Pulmonary artery endothelial cell (primary cell): Measurements from ENCODE around the gene TEKT3. TPM values are rescaled to one million over a fixed set of nuclear protein-coding genes. Genes with fewer than 3 reads are reported as not detected.

Experiments used
- DNase-seq: peaks from one replicate; pipeline ENCODE4 v3.0.0-alpha.2; 2011; ENCODE audit warnings: low read depth, low spot score
- total RNA-seq: library from RNA; depleted of rRNA; stranded (reverse); fragments of >200 nt; gene quantifications from 2 replicates; pipeline ENCODE4 v1.2.3, GENCODE V29; 2014

Gene TEKT3
- total RNA-seq, 1 donor from 2014 or later = not detected

- DNase-seq = no peak
Measured at GRCh38 chr17:15350777-15351477, 9.5 kb upstream of the TEKT3 start.

- DNase-seq = no peak
Measured at GRCh38 chr17:15349119-15349518, 7.7 kb upstream of the TEKT3 start.

- no peak for DNase-seq
Measured at GRCh38 chr17:15348021-15348420, 6.6 kb upstream of the TEKT3 start.

GRCh38 chr17:15346066-15346595 is 4.7 kb upstream of the TEKT3 start:
- no peak for DNase-seq

GRCh38 chr17:15343749-15344148 is 2.4 kb upstream of the TEKT3 start:
- DNase-seq = no peak

- DNase-seq = no peak
Measured at GRCh38 chr17:15342460-15342859, 1.1 kb upstream of the TEKT3 start.

- DNase-seq = no peak
Measured at GRCh38 chr17:15341966-15342365, 569 bp upstream of the TEKT3 start.

- no peak for DNase-seq
Measured at GRCh38 chr17:15340966-15341365, 431 bp downstream of the TEKT3 start.

GRCh38 chr17:15335446-15335845 is 6.0 kb downstream of the TEKT3 start:
- DNase-seq = no peak

- DNase-seq = no peak
Measured at GRCh38 chr17:15334266-15334665, 7.1 kb downstream of the TEKT3 start.

GRCh38 chr17:15332338-15332737 is 9.1 kb downstream of the TEKT3 start:
- no peak for DNase-seq

GRCh38 chr17:15323131-15323530 is 18.3 kb downstream of the TEKT3 start:
- DNase-seq = no peak

- no peak for DNase-seq
Measured at GRCh38 chr17:15321556-15322251, 19.7 kb downstream of the TEKT3 start.

GRCh38 chr17:15319452-15320010 is 21.9 kb downstream of the TEKT3 start:
- no peak for DNase-seq

GRCh38 chr17:15311996-15312395 is 29.4 kb downstream of the TEKT3 start:
- no peak for DNase-seq

- DNase-seq = no peak
Measured at GRCh38 chr17:15309793-15310192, 31.6 kb downstream of the TEKT3 start.

GRCh38 chr17:15309236-15309635 is 32.2 kb downstream of the TEKT3 start:
- no peak for DNase-seq

GRCh38 chr17:15308758-15309157 is 32.6 kb downstream of the TEKT3 start:
- no peak for DNase-seq

GRCh38 chr17:15307710-15308111 is 33.7 kb downstream of the TEKT3 start:
- DNase-seq = no peak

GRCh38 chr17:15303851-15304250 is 37.5 kb downstream of the TEKT3 start:
- no peak for DNase-seq

- no peak for DNase-seq
Measured at GRCh38 chr17:15303268-15303667, 38.1 kb downstream of the TEKT3 start.

- no peak for DNase-seq
Measured at GRCh38 chr17:15301845-15302244, 39.6 kb downstream of the TEKT3 start.

- DNase-seq = no peak
Measured at GRCh38 chr17:15298176-15298575, 43.2 kb downstream of the TEKT3 start.
